ENCODE data around the gene LDLRAD3. TPM values are rescaled to one million over a fixed set of nuclear protein-coding genes. Genes with fewer than 3 reads are reported as not detected.

The LDLRAD3 gene
- total and polyA plus RNA-seq, 2 experiments from 2014 or later = 6.2 to 9.5 TPM

DNA sequence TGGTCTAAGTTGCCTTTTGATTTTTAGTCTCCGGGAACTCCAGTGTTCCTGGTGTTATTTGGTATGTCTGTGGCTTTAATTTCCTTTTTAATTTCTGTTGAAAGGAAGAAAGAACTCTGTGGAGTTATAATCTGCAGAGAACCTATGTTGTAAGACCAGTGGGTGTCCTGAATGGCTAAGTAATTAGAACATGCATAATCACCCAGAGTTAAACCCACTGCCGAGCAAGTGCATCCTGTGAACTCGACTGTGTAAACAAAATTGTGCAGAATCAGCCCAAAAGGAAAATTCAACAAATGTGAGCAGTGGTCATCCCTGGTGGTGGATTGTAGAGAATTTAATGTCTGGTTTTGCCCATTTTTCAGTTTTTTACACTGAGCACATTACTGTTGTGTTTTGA is 182.8 kb downstream of the LDLRAD3 start:
- no peaks in the 10 kb centered on the region for H3K4me1 ChIP-seq (ENCODE audit: low read depth)
- H3K9me3 ChIP-seq (ENCODE audit: low read depth) = no peaks in the 10 kb centered on the region
- H3K27me3 ChIP-seq = no peaks in the 10 kb centered on the region
- no peak overlapping the region for H3K27ac ChIP-seq
- no peaks in the 10 kb centered on the region for H3K36me3 ChIP-seq
- no peak overlapping the region for H3K4me3 ChIP-seq
- no peak for DNase-seq (ENCODE audit: low read depth in 1 of 2, low spot score in 1 of 2)
- TF ChIP-seq, protein P1, sequence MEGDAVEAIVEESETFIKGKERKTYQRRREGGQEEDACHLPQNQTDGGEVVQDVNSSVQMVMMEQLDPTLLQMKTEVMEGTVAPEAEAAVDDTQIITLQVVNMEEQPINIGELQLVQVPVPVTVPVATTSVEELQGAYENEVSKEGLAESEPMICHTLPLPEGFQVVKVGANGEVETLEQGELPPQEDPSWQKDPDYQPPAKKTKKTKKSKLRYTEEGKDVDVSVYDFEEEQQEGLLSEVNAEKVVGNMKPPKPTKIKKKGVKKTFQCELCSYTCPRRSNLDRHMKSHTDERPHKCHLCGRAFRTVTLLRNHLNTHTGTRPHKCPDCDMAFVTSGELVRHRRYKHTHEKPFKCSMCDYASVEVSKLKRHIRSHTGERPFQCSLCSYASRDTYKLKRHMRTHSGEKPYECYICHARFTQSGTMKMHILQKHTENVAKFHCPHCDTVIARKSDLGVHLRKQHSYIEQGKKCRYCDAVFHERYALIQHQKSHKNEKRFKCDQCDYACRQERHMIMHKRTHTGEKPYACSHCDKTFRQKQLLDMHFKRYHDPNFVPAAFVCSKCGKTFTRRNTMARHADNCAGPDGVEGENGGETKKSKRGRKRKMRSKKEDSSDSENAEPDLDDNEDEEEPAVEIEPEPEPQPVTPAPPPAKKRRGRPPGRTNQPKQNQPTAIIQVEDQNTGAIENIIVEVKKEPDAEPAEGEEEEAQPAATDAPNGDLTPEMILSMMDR (IDR thresholded peaks at IDR 0.05; ENCODE audit: low read depth, low read length) = no peak

DNA sequence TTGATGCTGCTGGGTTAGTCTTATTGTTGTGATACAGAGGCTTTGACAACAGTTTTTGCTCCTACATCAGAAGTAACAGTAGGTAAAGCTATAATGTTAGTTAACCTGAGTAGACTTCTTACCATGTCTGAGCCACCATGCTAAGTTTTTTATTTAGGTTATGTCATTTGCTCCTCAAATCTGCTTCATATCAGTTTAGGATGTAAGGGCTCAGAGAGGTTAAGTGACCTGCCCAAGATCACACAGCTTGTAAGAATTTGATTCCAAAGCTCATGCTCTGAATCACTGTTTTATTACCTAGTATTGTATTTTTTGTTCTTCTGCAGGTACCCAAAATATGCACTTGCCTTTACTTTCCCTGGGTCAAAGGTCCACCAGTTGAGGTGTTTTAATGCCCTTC is 183.7 kb downstream of the LDLRAD3 start:
- TF ChIP-seq, protein P1 (IDR thresholded peaks at IDR 0.05; ENCODE audit: low read depth, low read length) = no peak
- no peak overlapping the region for H3K4me3 ChIP-seq
- no peak for DNase-seq (ENCODE audit: low read depth in 1 of 2, low spot score in 1 of 2)
- no peaks in the 10 kb centered on the region for H3K4me1 ChIP-seq (ENCODE audit: low read depth)
- H3K27ac ChIP-seq = no peak overlapping the region
- no peaks in the 10 kb centered on the region for H3K36me3 ChIP-seq
- no peaks in the 10 kb centered on the region for H3K27me3 ChIP-seq
- H3K9me3 ChIP-seq (ENCODE audit: low read depth) = no peaks in the 10 kb centered on the region

DNA sequence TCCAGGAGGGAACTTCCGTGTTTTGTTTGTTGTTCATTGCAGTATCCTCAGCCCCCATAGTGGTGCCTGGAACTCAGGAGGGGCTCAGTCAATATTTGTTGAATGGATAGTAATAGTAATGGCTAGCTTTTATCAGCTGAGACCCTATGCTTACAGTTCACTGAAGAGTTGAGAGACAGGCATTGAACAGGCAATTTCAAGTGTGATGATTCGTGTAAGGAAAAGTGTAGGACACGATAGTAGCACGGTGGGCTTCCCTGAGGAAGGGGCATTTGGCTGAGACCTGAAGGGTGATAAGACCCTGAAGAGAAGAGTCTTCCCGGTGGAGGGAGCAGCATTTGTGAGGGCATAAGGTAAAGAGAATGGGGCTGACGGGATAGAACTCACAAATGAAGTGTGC is 186.1 kb downstream of the LDLRAD3 start:
- H3K4me1 ChIP-seq (ENCODE audit: low read depth) = no peaks in the 10 kb centered on the region
- TF ChIP-seq, protein P1 (IDR thresholded peaks at IDR 0.05; ENCODE audit: low read depth, low read length) = no peak
- H3K9me3 ChIP-seq (ENCODE audit: low read depth) = no peaks in the 10 kb centered on the region
- H3K36me3 ChIP-seq = no peaks in the 10 kb centered on the region
- H3K27ac ChIP-seq = no peak overlapping the region
- no peaks in the 10 kb centered on the region for H3K27me3 ChIP-seq
- no peak overlapping the region for H3K4me3 ChIP-seq
- DNase-seq (ENCODE audit: low read depth in 1 of 2, low spot score in 1 of 2) = no peak

DNA sequence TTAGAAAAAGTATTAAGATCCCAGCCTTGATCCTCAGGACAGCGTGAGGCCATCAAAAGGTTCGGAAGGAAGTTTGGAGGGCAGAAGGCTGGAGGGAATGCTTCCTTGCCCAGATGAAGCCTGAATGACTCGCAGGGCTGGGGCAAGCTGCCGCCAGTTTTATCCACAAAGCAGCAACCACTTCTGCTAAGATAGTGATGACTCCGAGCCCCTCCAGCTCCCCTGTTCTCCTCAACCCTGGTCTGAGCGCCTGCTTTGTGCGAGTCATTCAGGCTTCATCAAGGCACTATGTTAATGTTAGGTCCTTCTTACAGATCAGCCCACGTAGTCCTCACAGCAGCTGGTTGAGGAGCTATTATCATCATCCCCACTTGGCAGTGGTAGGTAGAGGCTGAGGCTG is 186.5 kb downstream of the LDLRAD3 start:
- no peaks in the 10 kb centered on the region for H3K27me3 ChIP-seq
- no peak overlapping the region for H3K27ac ChIP-seq
- no peaks in the 10 kb centered on the region for H3K9me3 ChIP-seq (ENCODE audit: low read depth)
- H3K4me1 ChIP-seq (ENCODE audit: low read depth) = no peaks in the 10 kb centered on the region
- H3K4me3 ChIP-seq = no peak overlapping the region
- TF ChIP-seq, protein P1 (IDR thresholded peaks at IDR 0.05; ENCODE audit: low read depth, low read length) = no peak
- no peaks in the 10 kb centered on the region for H3K36me3 ChIP-seq
- DNase-seq (ENCODE audit: low read depth in 1 of 2, low spot score in 1 of 2) = no peak

DNA sequence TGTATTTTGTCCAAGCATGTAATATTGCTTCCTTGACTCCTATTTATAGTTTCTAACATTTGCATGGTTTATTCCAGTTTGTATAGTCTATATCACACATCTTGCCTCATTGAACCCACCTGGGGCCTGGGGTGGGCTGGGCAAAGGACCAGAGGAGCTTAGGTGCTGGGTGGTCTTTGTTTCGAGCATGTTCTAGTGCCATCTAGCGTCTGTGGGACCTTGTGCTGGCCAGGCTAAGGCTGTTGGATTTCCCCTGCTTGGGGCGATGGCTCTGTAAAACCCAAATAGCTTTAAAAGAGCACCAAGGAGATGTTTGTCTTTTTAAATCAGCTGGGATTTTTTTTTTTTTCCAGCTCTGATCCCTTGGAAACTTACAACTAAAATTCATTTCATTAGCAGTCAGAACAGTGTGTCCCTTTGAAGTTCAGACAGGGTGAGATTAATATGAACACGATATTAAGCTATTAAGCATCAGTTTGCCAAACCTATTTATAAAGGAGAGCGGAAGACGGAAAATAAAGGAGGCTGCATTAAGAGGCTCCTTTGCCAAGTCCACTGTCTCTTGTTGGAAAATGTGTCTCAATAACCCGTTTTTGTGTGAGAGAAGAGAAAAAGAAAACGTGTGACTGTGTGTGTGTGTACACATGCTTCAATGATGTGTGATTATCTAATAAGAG is 188.0 kb downstream of the LDLRAD3 start:
- Histone ChIP-seq H3K36me3 (no peaks in the 10 kb centered on the region), H3K9me3 (ENCODE audit: low read depth) (no peaks in the 10 kb centered on the region), H3K4me1 (ENCODE audit: low read depth) (no peaks in the 10 kb centered on the region), H3K4me3 (no peak overlapping the region), H3K27ac (no peak overlapping the region), H3K27me3 (no peaks in the 10 kb centered on the region)
- peak; percentile 60 to 73 for DNase-seq (ENCODE audit: low read depth in 1 of 2, low spot score in 1 of 2)
- TF ChIP-seq, protein P1 (IDR thresholded peaks at IDR 0.05; ENCODE audit: low read depth, low read length) = peak; percentile 79
